Measurements from ENCODE around the gene GPR179. TPM values are rescaled to one million over a fixed set of nuclear protein-coding genes. Genes with fewer than 3 reads are reported as not detected.
"Not testable (repeated sequence)": the region's sequence is repeated elsewhere in the genome, so short reads cannot be mapped to it uniquely, and the experiment has no call there.

The GPR179 gene
- total RNA-seq, 2 donors from 2014 or later, result not detected

DNA sequence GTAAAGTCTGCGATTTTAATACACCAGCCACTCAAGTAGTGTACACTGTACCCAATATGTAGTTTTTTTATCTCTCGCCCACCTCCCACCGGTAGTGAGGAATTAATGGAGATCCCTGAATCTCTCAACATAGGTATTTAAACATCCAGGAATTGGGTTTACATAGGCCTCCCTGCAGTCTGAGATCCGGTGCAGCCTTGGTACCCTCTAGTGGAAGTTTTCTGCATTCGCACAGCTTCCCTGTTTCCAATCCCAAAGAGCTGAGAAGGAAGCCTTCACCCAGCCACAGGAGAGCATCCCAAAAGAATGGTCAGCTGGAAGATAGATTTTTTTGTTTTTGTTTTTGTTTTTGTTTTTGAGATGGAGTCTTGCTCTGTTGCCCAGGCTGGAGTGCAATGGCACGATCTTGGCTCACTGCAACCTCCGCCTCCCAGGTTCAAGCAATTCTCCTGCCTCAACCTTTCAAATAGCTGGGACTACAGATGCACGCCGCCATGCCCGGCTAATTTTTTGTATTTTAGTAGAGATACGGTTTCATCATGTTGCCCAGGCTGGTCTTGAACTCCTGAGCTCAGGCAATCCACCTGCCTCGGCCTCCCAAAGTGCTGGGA is 55.4 kb downstream of the GPR179 start:
- H3K4me3 Mint-ChIP-seq; H3K27me3 Mint-ChIP-seq (ENCODE audit: insufficient read depth); H3K27ac Mint-ChIP-seq; H3K27ac ChIP-seq (ENCODE audit: low read depth, low read length); H3K9me3 ChIP-seq (ENCODE audit: control insufficient read depth, low read length); H3K9me3 Mint-ChIP-seq; H3K27me3 ChIP-seq (ENCODE audit: control insufficient read depth, insufficient read depth, low read length, poor library complexity, severe bottlenecking); H3K36me3 Mint-ChIP-seq (ENCODE audit: low read depth); H3K4me1 ChIP-seq (ENCODE audit: control insufficient read depth, insufficient read depth, low read length); H3K4me3 ChIP-seq (ENCODE audit: low read length); H3K9ac ChIP-seq (ENCODE audit: extremely low read depth, low read length, poor library complexity, severe bottlenecking); H3K4me1 Mint-ChIP-seq; H3K36me3 ChIP-seq (ENCODE audit: control insufficient read depth, insufficient read depth, low read length): not testable (repeated sequence)
- WGBS, 2 experiments (ENCODE audit: insufficient coverage in 1 of 2, insufficient read length in 1 of 2), result 40 to 69% methylated on average over 1 to 8 of the region's 12 CpGs
- peak; percentile 70 for DNase-seq
- TF ChIP-seq, protein P1, sequence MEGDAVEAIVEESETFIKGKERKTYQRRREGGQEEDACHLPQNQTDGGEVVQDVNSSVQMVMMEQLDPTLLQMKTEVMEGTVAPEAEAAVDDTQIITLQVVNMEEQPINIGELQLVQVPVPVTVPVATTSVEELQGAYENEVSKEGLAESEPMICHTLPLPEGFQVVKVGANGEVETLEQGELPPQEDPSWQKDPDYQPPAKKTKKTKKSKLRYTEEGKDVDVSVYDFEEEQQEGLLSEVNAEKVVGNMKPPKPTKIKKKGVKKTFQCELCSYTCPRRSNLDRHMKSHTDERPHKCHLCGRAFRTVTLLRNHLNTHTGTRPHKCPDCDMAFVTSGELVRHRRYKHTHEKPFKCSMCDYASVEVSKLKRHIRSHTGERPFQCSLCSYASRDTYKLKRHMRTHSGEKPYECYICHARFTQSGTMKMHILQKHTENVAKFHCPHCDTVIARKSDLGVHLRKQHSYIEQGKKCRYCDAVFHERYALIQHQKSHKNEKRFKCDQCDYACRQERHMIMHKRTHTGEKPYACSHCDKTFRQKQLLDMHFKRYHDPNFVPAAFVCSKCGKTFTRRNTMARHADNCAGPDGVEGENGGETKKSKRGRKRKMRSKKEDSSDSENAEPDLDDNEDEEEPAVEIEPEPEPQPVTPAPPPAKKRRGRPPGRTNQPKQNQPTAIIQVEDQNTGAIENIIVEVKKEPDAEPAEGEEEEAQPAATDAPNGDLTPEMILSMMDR (conservative IDR thresholded peaks at IDR 0.05), result peak; percentile 65

DNA sequence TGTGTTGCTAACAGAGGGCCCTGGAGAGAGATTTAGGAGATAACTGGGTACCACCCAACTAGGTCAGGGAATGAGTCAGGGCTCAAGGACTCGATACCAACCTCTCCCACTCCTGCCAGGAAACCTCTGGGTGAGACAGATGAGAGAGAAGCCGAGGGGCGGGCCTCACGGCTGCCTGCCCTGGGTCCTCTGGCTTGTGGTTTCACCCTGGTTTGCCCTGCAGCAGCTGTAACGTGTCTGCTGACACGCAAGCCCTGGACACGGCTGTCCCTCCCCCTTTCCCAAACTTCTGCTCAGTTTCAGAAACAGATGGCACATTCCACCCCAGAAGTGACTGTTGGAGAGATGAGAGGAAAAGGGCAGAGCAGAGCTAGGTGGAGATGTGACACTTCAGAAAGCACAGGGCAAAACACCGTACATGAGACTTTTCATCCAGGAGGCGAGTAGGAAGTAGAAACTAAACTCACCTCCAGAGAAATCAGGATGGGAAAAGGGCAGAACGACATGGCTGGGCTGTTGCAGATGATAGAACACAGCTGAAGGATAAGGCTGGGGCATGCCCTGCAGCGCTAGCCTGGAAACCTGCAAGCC is 57.2 kb downstream of the GPR179 start:
- H3K9me3 ChIP-seq (ENCODE audit: control insufficient read depth, low read length); H3K9me3 Mint-ChIP-seq; H3K27ac ChIP-seq (ENCODE audit: low read depth, low read length); H3K36me3 Mint-ChIP-seq (ENCODE audit: low read depth); H3K27me3 Mint-ChIP-seq (ENCODE audit: insufficient read depth); H3K9ac ChIP-seq (ENCODE audit: extremely low read depth, low read length, poor library complexity, severe bottlenecking); H3K36me3 ChIP-seq (ENCODE audit: control insufficient read depth, insufficient read depth, low read length); H3K4me3 ChIP-seq (ENCODE audit: low read length); H3K4me1 ChIP-seq (ENCODE audit: control insufficient read depth, insufficient read depth, low read length); H3K4me3 Mint-ChIP-seq; H3K27ac Mint-ChIP-seq; H3K27me3 ChIP-seq (ENCODE audit: control insufficient read depth, insufficient read depth, low read length, poor library complexity, severe bottlenecking); H3K4me1 Mint-ChIP-seq: not testable (repeated sequence)
- peak; percentile 54 for DNase-seq
- 79 to 83% methylated on average over 4 to 5 of the region's 11 CpGs for WGBS, 2 experiments (ENCODE audit: insufficient coverage in 1 of 2, insufficient read length in 1 of 2)

DNA sequence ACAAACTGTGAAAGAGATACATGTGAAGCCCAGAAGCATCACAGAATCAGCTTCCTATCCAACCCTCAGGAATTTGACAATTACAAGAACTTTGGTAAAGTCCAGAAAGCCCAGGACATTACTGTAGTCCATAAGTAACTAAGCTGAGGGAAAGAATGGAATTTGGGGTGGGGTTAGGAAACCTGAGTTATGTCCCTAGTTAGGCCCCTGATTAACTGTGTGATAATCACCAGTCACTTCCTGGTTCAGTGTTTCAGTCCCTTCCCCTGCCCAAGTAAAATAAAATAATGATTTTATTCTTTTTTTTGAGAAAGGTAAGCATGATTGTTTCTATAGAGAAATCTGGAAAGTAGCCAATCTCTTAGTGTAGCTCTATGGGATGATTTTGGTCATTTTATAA is 57.8 kb downstream of the GPR179 start:
- not testable (repeated sequence) for H3K27ac Mint-ChIP-seq; H3K27me3 Mint-ChIP-seq (ENCODE audit: insufficient read depth); H3K36me3 Mint-ChIP-seq (ENCODE audit: low read depth); H3K36me3 ChIP-seq (ENCODE audit: control insufficient read depth, insufficient read depth, low read length); H3K9me3 ChIP-seq (ENCODE audit: control insufficient read depth, low read length); H3K9ac ChIP-seq (ENCODE audit: extremely low read depth, low read length, poor library complexity, severe bottlenecking); H3K4me3 ChIP-seq (ENCODE audit: low read length); H3K4me3 Mint-ChIP-seq; DNase-seq; H3K27ac ChIP-seq (ENCODE audit: low read depth, low read length); H3K9me3 Mint-ChIP-seq; H3K4me1 ChIP-seq (ENCODE audit: control insufficient read depth, insufficient read depth, low read length); H3K4me1 Mint-ChIP-seq; H3K27me3 ChIP-seq (ENCODE audit: control insufficient read depth, insufficient read depth, low read length, poor library complexity, severe bottlenecking)

Other genes with a start within 250 kb of the GPR179 start
- gene TBC1D3E, start 216.0 kb downstream of the GPR179 start, total RNA-seq, result under 1 TPM in 1 of 2 donors, not detected in 1; 0.38 TPM
- not detected for gene TBC1D3, start 151.4 kb downstream of the GPR179 start, total RNA-seq
- 10 to 100 TPM; 48.8 to 51.9 TPM for gene MRPL45, start 46.8 kb downstream of the GPR179 start, total RNA-seq
- 10 to 100 TPM; 24.4 to 28.1 TPM for gene SOCS7, start 7.9 kb upstream of the GPR179 start, total RNA-seq
- gene ARHGAP23, start 84.5 kb upstream of the GPR179 start, total RNA-seq, result 10 to 100 TPM in 1 of 2 donors, 1 to 10 TPM in 1; 9.4 to 18.0 TPM

Measured in endodermal cell (in vitro differentiated cells).